Middle frontal gyrus (tissue), 1 donor: Measurements from ENCODE around the gene NR3C1.
A peak's percentile ranks its signal among the peaks of the same experiment; 100 is the strongest.

Experiments used
- DNase-seq: peaks from one replicate; pipeline ENCODE4 v3.0.0-alpha.2; 2015; ENCODE audit warnings: low spot score; ENCODE audit errors: extremely low spot score

The NR3C1 gene

DNA sequence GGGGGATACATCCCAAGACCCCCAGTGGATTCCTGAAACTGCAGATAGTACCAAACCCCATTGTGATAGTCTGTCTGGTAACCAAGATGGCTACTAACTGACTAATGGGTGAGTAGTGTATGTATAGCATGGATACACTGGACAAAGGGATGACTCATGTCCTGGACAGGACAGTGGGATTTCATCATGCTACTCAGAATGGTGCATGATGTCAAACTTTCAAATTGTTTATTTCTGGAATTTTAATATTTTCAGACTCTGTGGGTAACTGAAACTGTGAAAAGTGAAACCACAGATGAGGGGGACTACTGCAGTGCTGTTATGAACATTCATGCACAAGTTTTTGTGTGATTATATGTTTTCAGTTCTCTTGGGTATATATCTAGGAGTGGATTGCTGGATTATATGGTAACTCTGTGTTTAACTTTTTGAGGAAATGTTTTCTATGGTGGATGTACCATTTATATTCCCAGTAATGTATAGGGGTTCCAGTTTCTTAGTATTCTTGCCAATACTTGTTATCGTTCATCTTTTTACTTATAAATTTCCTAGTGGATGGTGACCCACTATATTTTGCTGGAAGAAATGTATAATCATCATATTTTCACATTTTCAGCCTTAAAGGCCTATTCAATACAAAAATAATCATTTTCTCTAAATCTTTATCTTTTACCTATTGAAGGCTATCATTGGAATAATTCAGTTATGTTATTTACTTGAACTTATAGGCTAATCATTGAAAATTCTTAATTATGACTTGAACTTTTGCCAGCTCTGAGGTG is 140.9 kb downstream of the NR3C1 start:
- no peak for DNase-seq

DNA sequence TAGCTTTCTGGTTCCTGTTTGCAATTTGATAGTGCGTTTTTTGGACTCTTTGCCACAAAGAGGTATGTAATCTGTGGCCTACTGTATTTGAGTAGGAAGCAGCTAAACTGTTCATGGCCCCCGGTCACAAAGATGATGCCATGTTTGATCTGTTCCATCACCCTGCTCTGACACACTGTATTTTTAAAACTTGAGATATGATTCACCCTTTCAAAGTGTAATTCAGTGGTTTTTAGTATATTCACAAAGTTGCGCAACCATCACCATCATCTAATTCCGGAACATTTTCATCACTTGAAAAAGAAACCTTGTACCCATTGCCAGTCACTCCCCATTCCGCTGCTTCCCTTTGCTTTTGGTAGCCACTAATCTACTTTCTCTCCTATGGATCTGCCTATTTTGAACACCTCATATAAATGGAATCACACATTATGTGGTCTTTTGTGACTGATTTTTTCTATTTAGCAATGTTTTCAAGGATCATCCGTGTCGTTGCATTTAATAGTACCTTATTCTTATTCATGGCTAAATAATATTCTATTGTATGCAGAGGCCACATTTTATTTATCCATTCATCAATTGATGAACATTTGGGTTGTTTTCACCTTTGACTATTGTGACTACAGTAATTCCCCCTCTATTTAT is 141.6 kb downstream of the NR3C1 start:
- no peak for DNase-seq

DNA sequence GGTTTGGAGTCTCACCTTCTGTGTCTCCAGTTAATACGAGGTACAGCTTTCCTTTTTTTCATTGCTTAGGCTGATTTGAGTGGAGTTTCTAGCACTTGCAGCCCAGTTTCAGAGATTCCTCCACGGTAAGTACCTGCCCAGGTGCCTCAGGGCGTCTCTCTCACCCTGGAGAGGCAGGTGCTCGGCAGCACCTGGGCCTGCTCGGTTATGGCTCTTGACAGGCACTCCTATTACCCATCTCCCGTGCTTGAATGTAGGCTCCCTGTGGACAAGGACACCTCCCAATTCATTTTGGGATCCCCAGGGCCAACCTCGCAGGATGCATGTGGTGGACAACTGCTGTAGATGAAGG is 144.3 kb downstream of the NR3C1 start:
- no peak for DNase-seq

DNA sequence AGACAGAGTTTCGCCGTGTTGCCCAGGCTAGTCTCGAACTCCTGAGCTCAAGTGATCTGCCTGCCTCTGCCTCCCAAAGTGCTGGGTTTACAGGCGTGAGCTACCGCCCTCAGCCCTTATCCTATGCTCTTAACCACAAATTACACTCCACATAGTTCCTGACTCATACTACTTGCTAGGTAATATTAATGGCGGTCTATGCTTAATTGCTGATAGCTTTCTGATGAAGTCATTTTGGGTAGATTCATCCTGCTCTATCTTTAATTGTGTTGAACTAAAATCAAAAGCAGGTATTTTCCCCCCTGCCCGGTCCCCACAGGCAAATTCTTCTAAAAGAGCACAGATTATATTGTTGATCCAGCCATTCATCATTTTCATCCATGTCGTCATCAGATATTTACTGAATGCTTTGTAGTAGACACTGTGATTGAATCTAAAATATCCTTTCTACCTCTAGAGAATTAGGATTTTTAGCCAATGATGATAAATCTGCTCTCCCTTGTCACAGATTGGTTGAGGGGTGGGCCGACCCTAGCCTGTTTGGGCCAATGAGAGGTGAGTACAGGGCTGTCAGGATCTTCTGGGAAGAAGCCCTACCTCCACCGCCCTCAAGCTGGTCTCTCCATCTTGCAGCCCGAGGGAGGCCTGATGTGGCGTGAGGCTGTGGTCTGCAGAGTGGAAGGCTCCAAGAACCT is 144.8 kb downstream of the NR3C1 start:
- no peak for DNase-seq

DNA sequence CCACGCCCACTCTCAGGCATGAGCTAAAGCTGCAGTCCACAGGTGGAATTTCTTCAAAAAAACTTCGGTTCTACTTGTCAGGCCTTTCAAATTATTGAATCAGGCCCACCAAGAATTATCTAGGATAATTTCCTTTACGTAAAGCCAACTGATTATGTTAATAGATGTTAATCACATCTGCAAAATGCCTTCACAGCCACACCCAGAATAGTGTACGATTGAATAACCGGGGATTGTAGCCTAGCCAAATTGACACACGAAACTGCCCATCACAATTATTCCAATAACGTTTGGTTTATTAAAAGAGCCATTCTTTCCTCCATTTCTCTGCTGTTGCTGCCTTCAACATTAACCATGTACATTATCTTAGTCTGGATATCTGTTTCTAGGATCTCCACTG is 148.7 kb downstream of the NR3C1 start:
- no peak for DNase-seq

DNA sequence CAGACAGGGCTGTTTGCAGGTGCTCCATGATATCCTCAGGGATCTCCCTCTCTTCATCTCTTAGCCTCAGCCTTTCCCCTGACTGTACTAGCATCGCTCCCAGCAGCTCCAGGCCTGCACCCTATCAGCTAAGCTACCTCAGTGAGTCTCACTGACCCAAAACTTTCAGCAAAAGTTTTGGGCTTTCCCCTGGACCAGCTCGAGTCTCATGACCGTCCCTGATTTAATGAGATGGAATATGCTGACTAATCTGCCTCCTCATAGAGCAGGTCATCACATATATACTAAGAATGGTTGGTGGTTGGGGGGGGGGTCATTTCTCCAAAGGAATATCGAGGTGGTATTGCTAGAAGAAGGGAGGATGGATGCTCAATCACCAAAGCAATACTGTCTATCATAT is 151.5 kb downstream of the NR3C1 start:
- DNase-seq: no peak

DNA sequence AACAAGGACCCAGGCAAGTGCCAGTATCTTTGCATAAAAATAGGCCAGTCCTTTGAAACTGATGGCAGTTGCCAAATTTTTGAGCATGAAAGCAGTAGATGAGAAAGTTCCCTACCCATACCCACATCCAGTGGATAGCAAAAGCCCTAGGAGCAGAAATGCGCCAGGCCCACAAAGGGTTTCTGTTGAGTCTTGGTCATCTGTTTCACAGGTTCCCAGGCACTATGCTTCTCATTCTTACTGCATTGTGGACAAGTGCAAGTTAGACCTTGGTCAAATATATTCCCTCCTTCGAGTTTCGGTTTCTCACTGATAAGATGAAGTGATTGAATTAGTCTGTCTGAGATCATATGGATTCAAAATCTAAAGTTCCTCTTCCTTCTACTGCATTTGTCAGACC is 152.3 kb downstream of the NR3C1 start:
- DNase-seq: no peak

DNA sequence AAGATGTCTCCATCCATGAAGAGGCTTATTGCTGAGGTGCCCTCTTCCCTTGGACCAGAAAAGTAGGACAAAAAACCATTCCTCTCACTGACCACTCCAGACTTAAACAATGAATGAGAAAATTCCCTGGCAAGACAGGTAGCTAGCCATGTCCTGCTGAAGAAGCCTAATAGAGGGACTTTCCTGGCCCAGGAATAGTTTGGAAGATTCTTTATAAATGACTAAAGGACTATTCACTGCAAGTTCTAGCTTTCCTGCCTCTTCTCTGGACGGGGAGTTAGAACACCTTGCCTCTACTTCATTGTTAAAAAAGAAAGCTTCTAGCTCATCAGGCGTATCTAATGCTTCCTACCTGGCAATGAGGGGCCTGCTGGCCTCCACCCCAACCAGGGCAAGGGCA is 153.6 kb downstream of the NR3C1 start:
- no peak for DNase-seq

DNA sequence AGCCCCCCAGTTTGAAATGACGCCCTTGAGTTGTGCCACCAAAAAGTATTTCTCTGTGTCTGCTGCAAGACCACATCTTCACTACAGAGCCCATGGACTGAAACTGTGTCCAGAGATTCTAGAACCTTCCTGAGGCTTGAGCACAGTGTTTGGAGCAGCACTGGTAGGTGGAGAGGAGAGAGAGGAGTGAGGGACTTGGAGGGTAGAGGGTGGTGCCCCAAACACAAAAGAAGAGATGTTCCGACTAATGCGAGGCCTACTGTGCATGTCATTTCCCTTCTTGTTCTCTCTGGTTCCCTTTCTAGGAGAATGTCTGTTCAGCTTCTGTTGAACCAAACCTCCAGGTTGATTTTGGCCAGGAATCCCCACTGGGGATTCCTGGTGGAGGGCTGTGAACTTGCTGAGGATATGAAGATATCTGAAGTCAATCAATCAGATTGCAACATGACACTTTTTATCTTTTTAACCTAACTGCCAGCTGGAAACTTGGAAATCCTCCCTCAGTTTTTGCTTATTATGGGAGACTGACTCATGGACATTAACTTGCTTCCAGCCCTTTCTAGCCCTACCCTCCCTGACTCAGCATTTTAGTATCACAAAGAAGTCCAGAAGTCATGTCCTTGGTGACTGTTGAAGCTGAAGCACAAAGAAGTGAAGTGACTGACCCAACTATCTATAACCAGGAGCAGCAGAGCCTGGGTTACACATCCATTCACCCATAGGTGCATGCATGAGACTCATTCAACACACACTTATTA is 154.5 kb downstream of the NR3C1 start:
- DNase-seq: no peak

DNA sequence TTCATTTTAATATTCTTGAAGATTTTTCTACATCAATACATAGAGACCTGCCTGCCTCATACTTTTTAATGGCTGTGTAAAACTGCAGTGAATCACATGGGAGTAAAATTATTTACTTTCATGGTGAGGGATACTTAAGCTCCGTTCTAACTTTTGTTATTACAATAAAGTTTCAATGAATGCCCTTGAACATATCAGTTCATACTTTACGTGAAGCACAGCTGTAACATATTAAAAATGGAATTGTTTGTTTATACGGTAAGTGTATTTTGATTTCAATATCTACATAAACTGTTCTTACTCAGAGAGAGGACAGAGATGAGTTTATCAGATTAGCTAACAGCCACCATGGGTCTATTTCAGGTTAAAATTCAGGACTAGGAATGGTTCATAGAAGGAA is 155.1 kb downstream of the NR3C1 start:
- no peak for DNase-seq

DNA sequence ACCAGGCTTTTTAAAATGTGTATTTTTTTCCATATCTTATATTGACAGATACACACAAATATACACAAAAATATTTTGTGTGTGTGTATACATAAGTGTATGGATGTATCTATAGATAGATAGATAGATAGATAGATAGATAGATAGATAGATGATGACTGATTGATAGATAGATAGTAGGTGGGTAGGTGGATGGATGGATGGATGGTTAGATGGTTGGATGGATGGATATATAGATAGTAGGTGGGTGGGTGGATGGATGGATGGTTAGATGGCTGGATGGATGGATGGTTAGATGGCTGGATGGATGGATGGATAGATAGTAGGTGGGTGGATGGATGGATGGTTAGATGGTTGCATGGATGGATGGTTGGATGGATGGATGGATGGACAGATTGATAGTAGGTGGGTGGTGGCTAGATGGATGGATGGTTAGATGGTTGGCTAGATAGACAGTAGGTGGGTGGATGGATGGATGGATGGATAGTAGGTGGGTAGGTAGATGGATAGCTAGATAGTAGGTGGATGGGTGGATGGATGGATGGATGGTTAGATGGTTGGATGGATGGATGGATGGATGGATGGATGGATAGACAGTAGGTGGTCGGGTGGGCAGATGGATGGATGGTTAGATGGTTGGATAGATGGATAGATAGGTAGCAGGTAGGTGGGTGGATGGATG is 156.2 kb downstream of the NR3C1 start:
- DNase-seq: no peak

DNA sequence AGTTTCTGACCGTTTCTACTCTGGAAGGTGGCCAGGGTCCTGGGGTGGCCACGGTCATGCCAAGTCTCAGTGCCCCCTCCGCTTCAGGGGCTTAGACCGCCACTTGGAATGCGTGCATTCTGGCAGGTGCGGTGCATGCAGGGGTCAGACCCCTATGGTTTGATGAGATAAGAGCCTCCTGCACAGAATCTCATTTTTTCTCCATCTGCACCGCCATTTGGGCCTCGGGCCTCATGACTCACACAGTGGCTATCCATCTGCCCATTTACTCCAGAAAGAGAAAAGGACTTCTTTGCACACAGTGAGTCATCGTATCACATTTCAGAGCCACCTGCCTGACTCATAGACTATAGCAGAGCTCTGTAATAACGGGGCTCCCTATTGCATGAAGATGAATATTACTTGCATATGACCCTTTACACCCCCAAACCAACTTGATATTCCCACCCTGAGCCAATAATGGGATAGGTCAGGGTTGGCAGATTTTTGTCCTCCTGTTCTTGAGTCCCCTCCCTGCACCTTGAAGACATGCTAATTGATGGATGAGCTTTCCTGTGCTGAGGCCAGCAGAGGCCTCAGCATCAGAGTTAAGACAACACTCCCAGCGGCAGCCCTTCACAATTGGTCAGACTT is 157.4 kb downstream of the NR3C1 start:
- DNase-seq: peak; percentile 28

DNA sequence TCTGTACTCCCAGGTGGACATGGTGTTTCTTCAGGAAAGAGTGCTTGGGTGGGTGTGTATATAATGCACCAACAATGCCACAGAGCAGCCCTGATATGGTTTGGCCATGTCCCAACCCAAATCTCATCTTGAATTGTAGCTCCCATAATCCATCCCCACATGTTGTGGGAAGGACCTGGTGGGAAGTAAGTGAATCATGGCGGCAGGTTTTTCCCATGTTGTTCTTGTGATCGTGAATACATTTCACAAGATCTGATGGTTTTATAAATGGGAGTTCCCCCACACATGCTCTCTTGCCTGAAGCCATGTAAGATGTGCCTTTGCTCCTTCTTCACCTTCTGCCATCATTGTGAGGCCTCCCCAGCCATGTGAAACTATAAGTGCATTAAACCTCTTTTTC is 158.5 kb downstream of the NR3C1 start:
- no peak for DNase-seq

DNA sequence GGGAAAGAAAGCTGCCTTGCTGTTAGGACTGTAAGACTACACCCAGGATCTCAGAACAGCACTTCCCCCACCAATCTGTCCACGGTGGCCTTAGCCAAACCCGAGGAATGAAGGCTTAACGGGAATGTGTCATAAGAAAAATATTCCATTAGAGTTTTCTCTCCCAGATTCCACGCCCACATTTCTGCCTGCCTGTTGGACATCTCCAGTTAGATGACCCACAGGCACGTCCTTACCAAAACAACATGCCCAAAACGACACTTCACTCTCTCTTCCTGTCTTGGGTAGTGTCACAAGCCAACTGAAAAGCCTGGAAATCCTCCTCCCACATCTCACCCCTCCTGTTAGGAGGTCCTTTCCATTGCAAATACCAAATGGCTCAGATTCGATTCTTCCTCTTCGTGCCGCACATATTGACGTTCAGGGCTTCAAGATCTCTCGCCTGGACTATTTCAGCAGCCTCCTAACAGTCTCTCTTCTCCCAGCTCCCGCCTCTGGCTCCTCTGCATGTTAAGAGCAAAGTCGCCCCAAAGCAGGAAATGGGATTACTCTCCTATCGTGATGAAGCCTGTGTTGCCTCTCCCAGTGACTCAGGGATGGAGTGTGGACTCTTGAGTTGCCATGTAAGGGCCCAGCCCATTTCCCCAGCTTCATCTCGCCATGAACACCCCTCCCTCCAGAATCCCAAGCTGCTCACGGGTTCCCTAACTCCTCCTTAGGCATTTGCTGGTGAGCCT is 159.3 kb downstream of the NR3C1 start:
- DNase-seq: peak; percentile 40

DNA sequence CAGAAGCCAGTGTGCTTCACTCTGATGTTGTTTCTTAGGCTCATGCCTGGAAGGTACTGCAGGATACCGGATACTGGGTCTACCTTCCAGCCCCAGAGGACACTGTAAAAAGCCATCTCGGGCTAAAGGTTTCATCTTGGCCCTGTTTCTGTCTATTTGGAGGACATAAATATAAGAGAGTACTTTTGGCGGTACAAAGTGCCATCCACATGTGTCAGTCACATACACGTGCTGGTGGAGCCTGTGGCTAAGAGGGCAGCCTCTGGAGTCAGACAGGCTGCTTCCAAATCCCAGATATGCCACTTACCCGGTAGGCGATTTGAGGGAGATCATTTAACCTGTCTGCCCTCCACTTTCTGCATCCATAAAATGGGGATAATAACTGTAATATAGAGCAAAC is 160.4 kb downstream of the NR3C1 start:
- DNase-seq: no peak

DNA sequence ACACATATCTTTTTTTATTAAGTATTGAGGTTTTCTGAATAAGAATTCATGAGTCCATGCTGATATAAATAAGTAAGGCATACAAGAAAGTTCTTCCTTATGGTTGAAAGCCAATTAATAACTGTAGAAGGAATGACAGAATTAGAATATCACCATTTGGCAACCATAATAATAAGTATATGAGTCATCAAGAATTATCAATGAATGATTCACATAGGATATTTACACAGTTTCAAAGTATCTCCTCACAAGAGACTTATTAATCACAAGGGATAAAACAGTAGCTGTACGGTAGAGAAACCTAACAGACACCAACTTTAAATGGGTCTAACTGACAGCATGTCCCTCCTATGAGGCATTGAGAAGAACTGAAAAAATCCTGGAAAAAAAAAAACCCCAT is 161.6 kb downstream of the NR3C1 start:
- DNase-seq: no peak

DNA sequence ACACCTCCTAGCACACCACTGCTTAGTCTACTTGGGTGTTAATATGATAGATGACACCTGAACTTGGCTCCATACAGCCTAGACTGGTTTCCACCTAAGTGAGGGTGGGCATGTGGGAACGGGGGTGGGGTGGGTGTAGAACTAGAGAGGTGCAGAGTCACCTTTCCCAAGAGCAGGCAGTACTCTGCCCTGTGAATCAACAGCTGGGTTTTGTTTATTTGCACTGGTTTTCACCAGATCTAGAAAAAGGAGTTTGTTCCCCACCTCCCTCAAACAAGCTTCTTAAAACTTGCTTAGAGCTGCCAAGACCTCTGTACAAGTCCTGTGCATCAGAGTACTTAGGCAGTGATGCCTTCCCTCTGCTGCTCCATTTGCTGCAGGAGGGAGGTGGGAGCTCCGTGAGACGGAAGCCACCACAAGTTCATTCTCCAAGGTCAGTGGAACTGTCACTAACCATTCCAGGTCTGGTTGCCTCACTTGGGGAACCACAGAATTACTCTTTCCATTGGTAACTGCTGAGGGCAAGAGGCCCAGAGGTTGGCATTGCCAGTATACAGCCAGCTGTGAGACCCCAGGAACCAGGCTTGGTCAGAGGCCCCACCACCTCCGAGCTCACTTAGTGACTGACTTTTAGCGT is 163.5 kb downstream of the NR3C1 start:
- DNase-seq: no peak

DNA sequence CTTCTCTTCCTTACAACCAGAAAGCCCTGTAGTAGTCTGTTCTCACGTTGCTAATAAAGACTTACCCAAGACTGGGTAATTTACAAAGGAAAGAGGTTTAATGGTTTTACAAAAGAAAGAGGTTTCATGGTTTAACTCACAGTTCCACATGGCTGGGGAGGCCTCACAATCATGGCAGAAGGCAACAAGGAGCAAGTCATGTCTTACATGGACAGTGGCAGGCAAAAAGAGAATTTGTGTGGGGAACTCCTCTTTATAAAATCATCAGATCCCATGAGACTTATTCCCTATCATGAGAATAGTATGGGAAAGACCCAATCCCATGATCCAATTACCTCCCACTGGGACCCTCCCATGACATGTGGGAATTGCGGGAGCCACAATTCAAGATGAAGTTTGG is 164.9 kb downstream of the NR3C1 start:
- no peak for DNase-seq

DNA sequence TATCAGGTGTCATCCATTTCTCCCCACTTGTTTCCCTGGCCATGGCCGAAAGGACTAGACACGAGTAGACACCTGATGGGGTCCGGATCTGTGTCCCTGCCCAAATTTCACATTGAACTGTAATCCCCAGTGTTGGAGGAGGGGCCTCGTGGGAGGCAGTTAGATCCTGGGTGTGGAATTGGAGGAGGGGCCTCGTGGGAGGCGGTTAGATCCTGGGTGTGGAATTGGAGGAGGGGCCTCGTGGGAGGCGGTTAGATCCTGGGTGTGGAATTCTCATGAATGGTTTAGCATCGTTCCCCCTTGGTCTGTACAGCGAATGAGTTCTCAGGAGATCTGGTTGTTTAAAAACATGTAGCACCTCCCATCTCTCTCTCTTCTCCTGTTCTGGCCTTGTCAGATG is 165.8 kb downstream of the NR3C1 start:
- DNase-seq: no peak

DNA sequence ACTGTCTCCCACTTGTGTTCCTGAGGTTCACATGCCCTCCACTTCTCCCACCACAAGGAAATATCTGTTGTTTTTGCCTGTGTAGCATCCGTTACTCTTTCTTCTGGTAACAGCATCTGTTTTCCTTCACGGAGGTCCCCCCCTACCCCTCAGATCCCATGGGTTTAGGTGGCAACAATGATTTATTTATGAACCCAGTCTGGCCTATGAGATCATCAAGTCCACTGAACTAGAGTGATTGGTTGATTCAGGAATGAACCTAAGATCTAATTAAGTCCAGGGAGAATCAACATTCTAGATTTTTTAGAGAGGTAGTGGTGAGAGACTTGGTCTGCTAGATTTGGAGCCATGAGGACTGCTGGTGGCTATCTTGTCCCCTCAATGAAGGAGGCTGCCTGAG is 166.8 kb downstream of the NR3C1 start:
- DNase-seq: no peak
